HCT116 (cell line): ENCODE results near the gene SAMD4B. TPM values are rescaled to one million over a fixed set of nuclear protein-coding genes. Genes with fewer than 3 reads are reported as not detected.

Experiments
- ATAC-seq: fragments of 200-7000 bp; cut with Tn5 transposase; 2 replicates; pipeline ENCODE4 v1.9.1; 2020; ENCODE audit warnings: mild to moderate bottlenecking, moderate library complexity
- BruUV-seq: library from RNA; stranded (reverse); fragments of 400-500 nt; replicated peaks from 2 replicates; lab custom pipeline; 2021; lab: Mats Ljungman, UMichigan
- CTCF ChIA-PET: fragments of 300-600 bp; sonication (Branson Sonifier 250); formaldehyde crosslinking; loops from one replicate; lab custom pipeline; 2021; ENCODE audit warnings: antibody characterized with exemption; lab: Charles Lee
- POLR2A ChIA-PET: fragments of 300-600, 350-600 bp; sonication (Branson Sonifier 250); formaldehyde crosslinking; loops from one replicate; lab custom pipeline; 2021; ENCODE audit warnings: antibody characterized with exemption; lab: Charles Lee
- RAD21 ChIA-PET, 2 experiments: fragments of 300-600 bp; sonication (Branson Sonifier 250); formaldehyde crosslinking; loops; one replicate each; lab custom pipeline; 2023; ENCODE audit warnings: low total read pairs in 2 of 2; ENCODE audit not compliant: uncharacterized antibody in 2 of 2, unreplicated experiment in 2 of 2, low non-redundant PET in 1 of 2; lab: Charles Lee
- DNase-seq: peaks from one replicate; pipeline ENCODE4 v3.0.0-alpha.2; 2010; ENCODE audit warnings: low read depth, low spot score
- H2AFZ ChIP-seq: fragments of 200-600 bp; shearing (Covaris generic), sonication (generic); 2 replicates; pipeline ENCODE4 v1.6.1; 2017; ENCODE audit warnings: low read depth, mixed run types, mixed read lengths, antibody characterized with exemption, low read length; ENCODE audit not compliant: poor library complexity, severe bottlenecking
- H3K27ac ChIP-seq: 2 replicates; pipeline ENCODE4 v1.5.1; 2012; ENCODE audit warnings: low read depth, low read length
- H3K27me3 ChIP-seq: fragments of 200-600 bp; sonication (generic); 2 replicates; pipeline ENCODE4 v1.6.1; 2016; ENCODE audit warnings: mixed run types, low read length, mixed read lengths; ENCODE audit not compliant: insufficient read depth
- H3K36me3 ChIP-seq, 2 experiments: fragments of 200-500 bp in 1 of 2; fragments of 200-600 bp in 1 of 2; sonication (Bioruptor generic) in 1 of 2; sonication (generic) in 1 of 2; 2 replicates each; pipeline versions ENCODE4 v1.5.1 to v1.6.1; 2014 to 2016; ENCODE audit warnings: low read length in 2 of 2, inconsistent platforms in 1 of 2, mixed read lengths in 1 of 2, mixed run types in 1 of 2; ENCODE audit not compliant: insufficient read depth in 2 of 2, control insufficient read depth in 1 of 2
- H3K4me1 ChIP-seq, 2 experiments: fragments of 200-600 bp in 1 of 2; sonication (generic) in 1 of 2; 2 replicates each; pipeline versions ENCODE4 v1.5.1 to v1.6.1; 2012 to 2017; ENCODE audit warnings: low read length in 2 of 2, inconsistent platforms in 1 of 2, mild to moderate bottlenecking in 1 of 2, mixed read lengths in 1 of 2, mixed run types in 1 of 2, moderate library complexity in 1 of 2; ENCODE audit not compliant: insufficient read depth in 2 of 2, control insufficient read depth in 1 of 2
- H3K4me2 ChIP-seq: fragments of 200-600 bp; sonication (generic); 2 replicates; pipeline ENCODE4 v1.6.1; 2017; ENCODE audit warnings: mixed run types, low read length, mixed read lengths
- H3K4me3 ChIP-seq, 2 experiments: fragments of 200-600 bp in 1 of 2; sonication (generic) in 1 of 2; replicated peaks in 1 of 2; 2 replicates each; pipeline ENCODE4 v1.5.1; 2011 to 2016; ENCODE audit warnings: low read length in 2 of 2, control low read depth in 1 of 2, low read depth in 1 of 2, mild to moderate bottlenecking in 1 of 2, mixed read lengths in 1 of 2, mixed run types in 1 of 2
- H3K79me2 ChIP-seq: fragments of 200-600 bp; sonication (generic); 2 replicates; pipeline ENCODE4 v1.6.1; 2017; ENCODE audit warnings: mild to moderate bottlenecking, mixed run types, low read length, moderate library complexity, mixed read lengths; ENCODE audit not compliant: insufficient read depth
- H3K9ac ChIP-seq: fragments of 200-600 bp; sonication (generic); 2 replicates; pipeline ENCODE4 v1.6.1; 2016; ENCODE audit warnings: low read length, mixed read lengths
- H3K9me2 ChIP-seq: fragments of 200-600 bp; sonication (generic), shearing (Covaris generic); 2 replicates; pipeline ENCODE4 v1.6.1; 2017; ENCODE audit warnings: mixed run types, mild to moderate bottlenecking, moderate library complexity; ENCODE audit not compliant: insufficient read depth
- H3K9me3 ChIP-seq, 2 experiments: fragments of 200-500 bp in 1 of 2; fragments of 200-600 bp in 1 of 2; sonication (Bioruptor generic) in 1 of 2; sonication (generic) in 1 of 2; 2 replicates each; pipeline ENCODE4 v1.6.1; 2014 to 2017; ENCODE audit warnings: low read length in 2 of 2, mixed read lengths in 2 of 2, inconsistent platforms in 1 of 2, low read depth in 1 of 2, mild to moderate bottlenecking in 1 of 2, mixed run types in 1 of 2, moderate library complexity in 1 of 2; ENCODE audit not compliant: control insufficient read depth in 1 of 2, insufficient read depth in 1 of 2
- H4K20me1 ChIP-seq: fragments of 200-600 bp; sonication (generic), shearing (Covaris generic); 2 replicates; pipeline ENCODE4 v1.6.1; 2017; ENCODE audit warnings: mixed run types, mild to moderate bottlenecking, moderate library complexity; ENCODE audit not compliant: insufficient read depth
- CBX3 ChIP-seq: IDR thresholded peaks from 2 replicates; pipeline ENCODE4 v1.6.1; 2012; ENCODE audit warnings: low read depth
- CTCF ChIP-seq, 3 experiments: fragments of 200-600 bp in 1 of 3; sonication (generic) in 1 of 3; IDR thresholded peaks in 2 of 3; conservative IDR thresholded peaks in 1 of 3; 2 replicates each; pipeline ENCODE4 v1.5.1; 2012 to 2017; ENCODE audit warnings: low read depth in 2 of 3, low read length in 2 of 3, antibody characterized with exemption in 1 of 3, borderline replicate concordance in 1 of 3, control low read depth in 1 of 3, mild to moderate bottlenecking in 1 of 3, mixed read lengths in 1 of 3, mixed run types in 1 of 3, moderate library complexity in 1 of 3; ENCODE audit not compliant: insufficient read depth in 1 of 3
- EGR1 ChIP-seq: IDR thresholded peaks from 2 replicates; pipeline ENCODE4 v1.6.1; 2012; ENCODE audit warnings: low read depth
- ELF1 ChIP-seq: IDR thresholded peaks from 2 replicates; pipeline ENCODE4 v1.6.1; 2012; ENCODE audit warnings: low read depth, borderline replicate concordance
- EZH2 ChIP-seq: fragments of 200-600 bp; sonication (generic); IDR thresholded peaks from 2 replicates; pipeline ENCODE4 v1.6.1; 2017; ENCODE audit warnings: antibody characterized with exemption, mixed run types
- EZH2phosphoT487 ChIP-seq: fragments of 200-600 bp; IDR thresholded peaks from 2 replicates; pipeline ENCODE4 v1.6.1; 2018; ENCODE audit warnings: antibody characterized with exemption, borderline replicate concordance
- FOSL1 ChIP-seq: IDR thresholded peaks from 2 replicates; pipeline ENCODE4 v1.6.1; 2012; ENCODE audit warnings: low read depth
- MAX ChIP-seq: IDR thresholded peaks from 2 replicates; pipeline ENCODE4 v1.6.1; 2012
- POLR2A ChIP-seq: IDR thresholded peaks from 2 replicates; pipeline ENCODE4 v1.7.0; 2011; ENCODE audit warnings: borderline replicate concordance; ENCODE audit not compliant: insufficient read depth, insufficient read length; ENCODE audit errors: extremely low read depth
- POLR2AphosphoS5 ChIP-seq: IDR thresholded peaks from 2 replicates; pipeline ENCODE4 v1.6.1; 2011; ENCODE audit warnings: mild to moderate bottlenecking, low read depth, low read length, moderate library complexity
- SIN3A ChIP-seq: IDR thresholded peaks from 2 replicates; pipeline ENCODE4 v1.6.1; 2012; ENCODE audit warnings: low read depth
- SP1 ChIP-seq: IDR thresholded peaks from 2 replicates; pipeline ENCODE4 v1.6.1; 2012; ENCODE audit warnings: low read depth
- YY1 ChIP-seq: IDR thresholded peaks from 2 replicates; pipeline ENCODE4 v1.6.1; 2011; ENCODE audit warnings: low read length, low read depth, moderate library complexity, mild to moderate bottlenecking; ENCODE audit not compliant: insufficient replicate concordance; ENCODE audit errors: extremely low read depth
- ZNF274 ChIP-seq: fragments of 200-500 bp; sonication (Bioruptor generic); IDR thresholded peaks from 2 replicates; pipeline ENCODE4 v1.6.1; 2014; ENCODE audit warnings: mild to moderate bottlenecking, low read depth, low read length, inconsistent platforms
- intact Hi-C: fragments of 100-400 bp; cut with micrococcal nuclease; formaldehyde crosslinking; loops from 2 replicates; pipeline ENCODE4 v1.10.0; 2022
- total RNA-seq: library from RNA; stranded (reverse); gene quantifications from one replicate; pipeline ENCODE4 v1.2.1, GENCODE V29; 2021; ENCODE audit not compliant: unreplicated experiment
- TF ChIP-seq, protein P1 (sequence below): IDR thresholded peaks from 2 replicates; pipeline ENCODE4 v1.6.1; 2012

SAMD4B gene
- total RNA-seq, 1 experiment from 2014 or later = 127 TPM

GRCh38 chr19:39372047-39372802 lies 30.0 kb downstream of the SAMD4B start:
- TF ChIP-seq, protein P1, sequence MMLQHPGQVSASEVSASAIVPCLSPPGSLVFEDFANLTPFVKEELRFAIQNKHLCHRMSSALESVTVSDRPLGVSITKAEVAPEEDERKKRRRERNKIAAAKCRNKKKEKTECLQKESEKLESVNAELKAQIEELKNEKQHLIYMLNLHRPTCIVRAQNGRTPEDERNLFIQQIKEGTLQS = no peak
- TF ChIP-seq POLR2AphosphoS5 (no peak), EGR1 (no peak), CBX3 (no peak), MAX (no peak), EZH2 (no peak), FOSL1 (no peak), EZH2phosphoT487 (no peak)
- TF ChIP-seq, all 23 proteins: peak for 0
- ChIA-PET RAD21 (no interaction called here), POLR2A (no interaction called here), CTCF (no interaction called here)
- intact Hi-C loops = no loop called here
- H3K4me1 ChIP-seq = no peaks in the 10 kb centered on the region
- H3K4me3 ChIP-seq = no peak overlapping the region
- no peaks in the 10 kb centered on the region for H3K27me3 ChIP-seq
- H3K9me2 ChIP-seq = no peaks in the 10 kb centered on the region
- no peak overlapping the region for H3K4me2 ChIP-seq
- no peaks in the 10 kb centered on the region for H4K20me1 ChIP-seq
- H3K9me3 ChIP-seq = no peaks in the 10 kb centered on the region
- H3K27ac ChIP-seq = no peak overlapping the region
- DNase-seq (no peak), ATAC-seq (no peak)
- H3K79me2 ChIP-seq = no peaks in the 10 kb centered on the region
- H3K9ac ChIP-seq = no peak overlapping the region
- H3K36me3 ChIP-seq = peaks cover 34 to 61% of the 10 kb centered on the region in 2 experiments
- no peak overlapping the region for H2AFZ ChIP-seq
- no TSS peak for BruUV-seq

GRCh38 chr19:39372941-39373340 lies 30.7 kb downstream of the SAMD4B start:
- Histone ChIP-seq H3K9ac (no peak overlapping the region), H3K9me3 (no peaks in the 10 kb centered on the region), H2AFZ (no peak overlapping the region), H3K27me3 (no peaks in the 10 kb centered on the region), H3K4me1 (no peaks in the 10 kb centered on the region), H3K27ac (no peak overlapping the region), H3K4me2 (no peak overlapping the region), H3K4me3 (no peak overlapping the region), H4K20me1 (no peaks in the 10 kb centered on the region), H3K36me3 (peaks cover 39 to 66% of the 10 kb centered on the region in 2 experiments), H3K79me2 (no peaks in the 10 kb centered on the region), H3K9me2 (no peaks in the 10 kb centered on the region)
- DNase-seq (no peak), ATAC-seq (no peak)
- intact Hi-C loops = no loop called here
- ChIA-PET RAD21 (no interaction called here), POLR2A (no interaction called here), CTCF (no interaction called here)
- BruUV-seq = no TSS peak
- TF ChIP-seq EZH2 (no peak), SP1 (no peak), ZNF274 (no peak), ELF1 (no peak), CTCF (IDR thresholded peaks at IDR 0.05 in 2 of 3, conservative IDR thresholded peaks at IDR 0.05 in 1 of 3; ENCODE audit: borderline replicate concordance in 1 of 3, insufficient read depth in 1 of 3, low read depth in 2 of 3, low read length in 2 of 3) (no peak), POLR2A (no peak), CBX3 (no peak), YY1 (no peak), POLR2AphosphoS5 (no peak), EGR1 (no peak), SIN3A (no peak)
